OCI-LY3 (cell line): ENCODE results near the gene CYP24A1.

Experiments used
- CTCF ChIP-seq: fragments of 200-600, 300-600 bp; sonication (generic); IDR thresholded peaks from 2 replicates; pipeline ENCODE4 v1.5.1; 2014; ENCODE audit warnings: antibody characterized with exemption, low read length, low read depth
- EZH2phosphoT487 ChIP-seq: fragments of 200-600 bp; shearing (Covaris generic); IDR thresholded peaks from 2 replicates; pipeline ENCODE4 v1.6.1; 2018; ENCODE audit warnings: antibody characterized with exemption, mixed run types, low read depth

GRCh38 chr20:54203281-54203680 lies 29.5 kb upstream of the CYP24A1 start:
- no peak for TF ChIP-seq CTCF
- TF ChIP-seq EZH2phosphoT487 = no peak
